Placental pericyte (primary cell): ENCODE results near the gene JTB. TPM values are rescaled to one million over a fixed set of nuclear protein-coding genes. Genes with fewer than 3 reads are reported as not detected.

ENCODE experiments used
- small RNA-seq: library from RNA; depleted of rRNA; stranded (forward); fragments of <200 nt; gene quantifications from one replicate; pipeline ENCODE3, GENCODE V24; 2012; ENCODE audit warnings: low replicate concordance
- total RNA-seq: library from RNA; depleted of rRNA; stranded (reverse); fragments of >200 nt; gene quantifications from 2 replicates; pipeline ENCODE4 v1.2.3, GENCODE V29; 2012

JTB gene
- total RNA-seq, result 109 and 147 TPM in 2 replicates

GRCh38 chr1:153977250-153978240 is at the start of gene JTB:
Gene JTB (minus strand): TSS chr1:153977674. CDS start chr1:153977252, 422 bp downstream.

GRCh38 chr1:153990468-153991150 is 13.1 kb upstream of the JTB start, which contains the start of gene RPS27:
Gene RPS27 (plus strand): TSS chr1:153990762. CDS start chr1:153990797, 35 bp downstream.

DNA sequence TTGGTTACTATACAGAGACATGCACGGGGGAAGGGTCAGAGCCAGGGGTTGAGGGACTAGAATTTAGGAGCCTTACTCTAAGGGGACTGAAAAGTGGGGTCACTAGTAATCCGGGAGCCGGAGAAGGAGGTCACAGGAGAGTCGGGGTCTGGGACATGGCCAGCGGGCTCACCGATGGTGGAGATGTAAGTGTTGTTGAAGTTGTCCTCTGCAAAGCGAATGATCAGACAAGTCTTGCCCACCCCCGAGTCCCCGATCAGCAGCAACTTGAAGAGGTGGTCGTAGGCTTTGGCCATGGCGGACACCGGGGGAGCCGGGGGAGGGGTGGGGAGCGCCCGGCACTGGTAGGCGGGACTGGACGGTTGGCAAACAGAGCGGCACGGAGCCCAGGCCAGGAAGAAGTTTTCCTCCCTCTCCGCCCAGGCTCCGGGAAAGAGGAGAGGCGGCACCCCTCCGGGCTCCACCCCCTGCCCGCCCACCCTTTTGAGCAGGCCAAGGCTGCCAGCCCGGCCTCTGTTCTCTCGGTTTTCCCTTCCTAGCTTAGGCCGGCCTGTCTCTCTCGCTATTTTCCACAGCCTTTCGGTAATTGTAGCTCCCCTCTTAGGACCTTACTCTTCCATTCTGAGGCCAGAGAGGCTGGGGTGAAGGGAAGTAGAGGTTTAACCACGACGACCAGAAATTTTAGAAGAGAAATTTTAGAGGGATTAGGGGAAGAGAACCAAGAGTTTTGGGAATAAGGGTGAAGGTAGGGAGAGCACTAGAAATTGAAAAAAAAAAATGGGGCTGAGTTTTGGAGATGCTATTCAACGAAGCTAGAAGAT is 8.7 kb upstream of the JTB start, which contains the start of gene RAB13:
Gene RAB13, minus strand, starts transcription at position 399 of the 821 bp plus-strand sequence. Its CDS starts 103 bp downstream, at position 296.

GRCh38 chr1:153967107-153967999 is 10.1 kb downstream of the JTB start, which contains the start of gene CREB3L4:
Gene CREB3L4 (plus strand): TSS chr1:153967902. CDS start chr1:153968526, 624 bp downstream.

DNA sequence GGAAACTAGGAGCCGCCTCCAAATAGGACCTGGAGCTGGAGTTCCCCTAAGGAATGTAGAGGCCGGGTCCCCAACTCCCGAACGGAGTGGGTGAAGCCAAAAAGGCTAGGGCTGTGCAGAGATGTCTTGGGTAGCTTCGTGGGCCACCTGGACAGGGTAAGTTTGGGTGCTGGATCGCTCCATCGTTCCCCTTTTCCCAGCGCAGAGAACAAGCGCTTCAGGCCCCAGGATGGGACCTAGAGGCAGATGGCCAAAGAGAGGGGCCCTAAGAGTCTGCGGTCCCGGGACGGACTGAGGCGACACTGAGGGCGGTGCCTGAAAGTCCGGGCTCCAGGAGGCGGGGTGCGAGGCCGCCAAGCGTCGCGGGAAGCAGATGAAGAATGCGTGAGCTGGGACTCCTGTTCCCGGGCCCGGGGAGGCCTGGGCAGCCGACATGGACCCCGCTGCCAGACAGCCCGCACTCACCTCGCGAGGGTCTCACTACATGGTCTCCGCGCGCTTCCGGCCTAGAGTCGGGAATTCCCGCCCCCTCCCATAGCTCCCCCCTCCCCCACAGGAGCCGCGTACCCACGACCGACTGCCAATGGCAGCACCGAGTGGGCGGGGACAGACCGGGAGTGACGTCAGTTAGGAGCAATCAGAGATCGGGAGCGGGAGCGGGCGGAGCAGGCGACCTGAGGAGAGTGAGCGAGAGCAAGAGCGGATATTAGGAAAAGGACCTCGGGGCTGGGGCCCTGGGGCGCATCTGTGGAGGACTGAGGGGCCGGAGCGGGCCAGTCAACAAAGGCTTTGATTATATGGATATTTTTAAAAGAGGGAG is 14.2 kb downstream of the JTB start, which contains the start of gene SLC39A1:
Gene SLC39A1, minus strand, starts transcription at position 508 of the 820 bp plus-strand sequence. CDS start 822 bp downstream, outside the sequence.

GRCh38 chr1:153958111-153958960 is 19.1 kb downstream of the JTB start, which contains the start of gene CRTC2:
Gene CRTC2 (minus strand): TSS chr1:153958612. CDS start chr1:153958497, 115 bp downstream.

GRCh38 chr1:153946622-153947241 is 30.7 kb downstream of the JTB start, which contains the start of gene DENND4B:
Gene DENND4B (minus strand): TSS chr1:153946718. CDS start chr1:153944374, 2,344 bp downstream.

Small RNA genes within 50 kb of the gene (small RNA-seq; reads per million reads assigned to genes)
- gene MIR6737, result not detected

Other genes starting within 250 kb of the JTB start
- 51.6 and 51.8 TPM in 2 replicates for gene INTS3, start 249.6 kb downstream of the JTB start, total RNA-seq
- 6.7 and 15.3 TPM in 2 replicates for gene SLC27A3, start 202.3 kb downstream of the JTB start, total RNA-seq
- 7.3 and 11.4 TPM in 2 replicates for gene GATAD2B, start 54.7 kb downstream of the JTB start, total RNA-seq
- gene DENND4B, start 31.0 kb downstream of the JTB start, total RNA-seq, result 26.9 and 28.2 TPM in 2 replicates
- 7.7 and 8.3 TPM in 2 replicates for gene CRTC2, start 19.1 kb downstream of the JTB start, total RNA-seq
- 117 and 125 TPM in 2 replicates for gene SLC39A1, start 14.1 kb downstream of the JTB start, total RNA-seq
- gene CREB3L4, start 9.8 kb downstream of the JTB start, total RNA-seq, result 7.2 and 11.6 TPM in 2 replicates
- gene RAB13, start 8.7 kb upstream of the JTB start, total RNA-seq, result 30.9 and 105 TPM in 2 replicates
- gene RPS27, start 13.1 kb upstream of the JTB start, total RNA-seq, result 955 and 1,777 TPM in 2 replicates
- under 0.01 TPM in 2 replicates for gene NUP210L, start 177.4 kb upstream of the JTB start, total RNA-seq
- gene TPM3, start 214.4 kb upstream of the JTB start, total RNA-seq, result 439 and 952 TPM in 2 replicates
- gene CFAP141, start 228.7 kb upstream of the JTB start, total RNA-seq, result not detected in 2 replicates
- 77.5 and 104 TPM in 2 replicates for gene UBAP2L, start 243.3 kb upstream of the JTB start, total RNA-seq